GM12873 (cell line): ENCODE data around the gene PIK3AP1.

Experiments used
- CTCF ChIP-seq: IDR thresholded peaks from 2 replicates; pipeline ENCODE4 v1.5.1; 2012; ENCODE audit warnings: low read depth, mild to moderate bottlenecking, moderate library complexity, low read length, control low read depth; ENCODE audit not compliant: insufficient read depth; ENCODE audit errors: missing control alignments

PIK3AP1 gene

DNA sequence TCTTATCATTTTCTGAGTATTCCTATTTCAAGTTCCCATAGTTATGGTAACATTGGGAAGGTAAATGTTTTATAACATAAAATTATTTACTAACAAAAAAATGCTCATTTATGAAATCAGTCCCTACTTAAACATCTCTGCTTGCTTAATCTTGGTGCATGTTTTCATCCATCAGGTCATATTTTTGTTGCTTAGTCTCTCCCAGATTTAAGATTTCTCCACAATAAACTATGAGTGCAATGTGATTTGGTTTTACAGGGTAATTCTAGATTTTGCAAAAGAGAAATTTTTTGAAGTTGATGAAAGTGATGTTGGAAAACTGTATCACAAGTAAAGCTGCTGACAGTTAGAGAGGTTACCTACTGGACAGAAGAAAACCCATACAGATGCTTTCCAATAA is 28.6 kb downstream of the PIK3AP1 start:
- TF ChIP-seq CTCF = no peak

- TF ChIP-seq CTCF = no peak
These were observed 29.3 kb downstream of the PIK3AP1 start for GRCh38 chr10:96690755-96691730.

DNA sequence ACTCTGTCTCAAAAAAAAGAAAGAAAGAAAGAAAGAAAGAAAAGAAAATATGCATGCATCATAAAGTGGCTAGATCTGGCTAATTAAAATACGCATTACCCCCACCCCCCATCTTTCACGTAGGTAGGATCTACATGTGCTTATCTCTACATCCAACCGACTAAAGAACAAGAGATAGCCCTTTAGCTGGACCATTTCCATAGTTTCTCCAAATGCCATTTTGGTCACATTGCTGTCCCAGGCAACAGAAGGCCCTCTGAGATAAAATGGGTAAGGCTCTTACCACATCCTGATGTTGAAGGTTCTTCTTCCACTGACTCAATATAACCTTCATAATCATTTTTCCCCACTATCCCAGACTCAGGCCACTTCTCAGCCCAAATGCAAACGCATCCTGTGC is 31.5 kb downstream of the PIK3AP1 start:
- no peak for TF ChIP-seq CTCF

DNA sequence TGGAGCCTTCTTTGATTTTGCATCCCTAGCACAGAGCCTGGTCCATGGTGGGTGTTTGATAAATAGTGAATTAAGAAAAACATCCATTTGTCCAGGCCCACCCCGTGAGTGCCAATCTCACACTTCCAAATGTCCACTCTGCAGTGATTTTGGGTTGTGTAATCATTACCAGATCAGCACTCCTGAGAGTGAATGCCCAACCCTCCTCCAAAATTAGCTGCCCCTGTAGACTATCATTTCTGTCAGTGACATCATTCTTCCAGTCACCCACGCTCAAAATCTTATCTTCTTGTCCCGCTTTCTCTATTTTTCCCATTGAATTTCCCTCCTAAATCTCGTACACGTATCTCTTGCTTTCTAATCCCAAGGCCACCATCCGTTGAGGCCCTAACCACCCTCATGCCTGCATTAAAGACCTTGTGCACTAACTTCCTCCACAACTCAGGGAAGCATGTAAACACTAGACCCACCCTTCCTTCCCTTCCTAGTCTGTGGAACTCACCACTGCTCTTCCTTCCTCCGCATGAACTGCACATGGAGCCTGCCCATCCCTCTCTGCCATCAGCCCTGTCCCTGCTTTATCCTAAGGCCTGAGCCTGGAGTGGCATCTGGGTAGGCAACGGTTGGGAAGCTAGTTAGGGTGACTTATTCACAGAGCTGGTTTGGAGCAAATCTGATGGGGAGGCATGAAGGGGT is 32.8 kb downstream of the PIK3AP1 start:
- no peak for TF ChIP-seq CTCF

DNA sequence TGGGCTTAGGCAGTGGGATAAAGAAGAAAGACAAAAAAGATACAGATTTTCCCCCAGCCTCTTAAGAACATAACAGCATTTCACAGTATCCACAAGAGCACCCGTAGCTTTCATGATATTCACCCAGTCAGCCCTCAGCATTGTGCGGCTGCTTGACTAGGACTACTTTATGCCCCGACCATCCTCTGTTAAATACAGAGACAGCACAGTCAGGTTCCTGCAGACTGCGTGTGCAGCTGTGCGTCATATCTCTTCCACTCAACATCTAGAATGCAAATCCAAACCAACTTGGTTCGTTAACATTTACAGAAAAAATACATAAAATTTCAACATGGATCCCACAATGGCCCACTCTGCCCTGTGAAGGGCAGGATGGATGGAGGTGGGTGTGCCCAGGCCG is 33.8 kb downstream of the PIK3AP1 start:
- TF ChIP-seq CTCF = no peak

DNA sequence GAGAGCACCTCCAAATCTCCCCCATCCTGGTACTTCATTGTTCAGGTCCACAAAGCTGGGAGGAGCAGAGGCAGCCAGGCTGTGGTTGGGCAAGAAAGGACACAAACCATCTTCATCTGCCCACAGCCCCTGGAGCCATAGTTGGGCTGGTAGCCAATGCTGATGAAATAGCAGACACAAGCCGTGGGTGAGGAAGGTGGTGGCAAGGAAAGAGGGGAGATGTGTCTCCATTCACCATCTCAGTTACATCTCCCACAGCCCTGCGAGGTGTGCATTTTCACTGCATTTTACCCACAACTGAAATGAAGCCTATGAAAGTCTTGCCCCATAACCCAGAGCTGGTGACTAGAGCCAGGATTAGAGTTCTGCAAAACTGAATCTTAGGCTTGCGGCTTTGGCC is 35.0 kb downstream of the PIK3AP1 start:
- no peak for TF ChIP-seq CTCF

GRCh38 chr10:96684826-96685225 is 35.5 kb downstream of the PIK3AP1 start:
- no peak for TF ChIP-seq CTCF
